HFF-Myc (cell line): ENCODE results near the gene PTPRN2.
"Not testable (repeated sequence)": the region's sequence is repeated elsewhere in the genome, so short reads cannot be mapped to it uniquely, and the experiment has no call there.

ENCODE experiments used
- DNase-seq: peaks from one replicate; pipeline ENCODE4 v3.0.0-alpha.2; 2011; ENCODE audit warnings: low read depth; ENCODE audit errors: extremely low read depth
- H3K4me3 ChIP-seq: replicated peaks from 2 replicates; pipeline ENCODE4 v1.5.1; 2011; ENCODE audit warnings: low read depth, mild to moderate bottlenecking, control low read depth, low read length
- CTCF ChIP-seq: IDR thresholded peaks from 2 replicates; pipeline ENCODE4 v1.5.1; 2012; ENCODE audit warnings: mild to moderate bottlenecking, low read depth, low read length, control low read depth; ENCODE audit errors: missing control alignments

Gene PTPRN2

DNA sequence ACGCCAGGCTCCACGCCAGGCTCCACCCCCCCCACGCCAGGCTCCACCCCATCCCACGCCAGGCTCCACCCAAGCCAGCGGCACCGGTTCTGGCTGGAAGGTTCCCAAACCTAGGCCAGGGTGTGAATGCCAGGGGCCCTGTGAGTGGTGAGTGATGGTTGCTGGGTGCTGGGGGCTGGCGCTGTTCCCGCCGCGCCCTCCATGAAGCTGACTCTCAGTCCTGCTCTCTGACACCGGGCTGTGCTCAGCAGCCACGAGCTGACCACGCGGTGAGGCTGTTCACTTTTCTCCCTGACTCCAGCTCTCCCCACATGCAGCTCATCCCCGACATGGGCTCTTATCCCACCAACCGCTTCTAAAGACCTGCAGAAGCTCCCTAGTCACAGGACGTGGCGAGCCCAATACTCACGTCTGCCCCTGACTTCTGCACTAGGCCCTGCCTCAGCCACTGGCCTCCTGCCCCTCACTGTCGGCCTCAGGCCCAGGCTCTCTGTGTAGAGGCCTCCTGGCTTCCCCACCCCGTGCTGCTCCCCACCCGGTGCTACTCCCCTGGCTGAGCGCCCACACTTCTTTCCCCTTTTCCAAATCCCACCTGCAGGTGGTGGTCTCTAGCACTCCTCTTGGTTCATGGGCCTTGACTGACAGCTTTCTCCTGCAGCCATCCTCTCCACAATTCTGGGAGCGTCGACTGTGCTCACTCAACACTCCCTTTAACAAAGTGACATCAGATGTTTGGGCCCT is 603.0 kb downstream of the PTPRN2 start:
- no peak for DNase-seq
- H3K4me3 ChIP-seq, result no peak overlapping the region
- no peak for TF ChIP-seq CTCF

GRCh38 chr7:157983502-157984422 is 603.9 kb downstream of the PTPRN2 start:
- no peak overlapping the region for H3K4me3 ChIP-seq
- no peak for TF ChIP-seq CTCF
- DNase-seq, result no peak

- no peak overlapping the region for H3K4me3 ChIP-seq
- no peak for TF ChIP-seq CTCF
- DNase-seq, result no peak
These were observed 605.8 kb downstream of the PTPRN2 start for GRCh38 chr7:157981778-157982177.

- no peak for DNase-seq
- TF ChIP-seq CTCF, result no peak
These were observed 606.8 kb downstream of the PTPRN2 start for GRCh38 chr7:157980774-157981173.

GRCh38 chr7:157980341-157980731 is 607.3 kb downstream of the PTPRN2 start:
- H3K4me3 ChIP-seq, DNase-seq: not testable (repeated sequence)

More at GRCh38 chr7:157980774-157981173, 606.8 kb downstream of the PTPRN2 start:
- H3K4me3 ChIP-seq, result no peak overlapping the region

- TF ChIP-seq CTCF, result no peak
- DNase-seq, result no peak
- H3K4me3 ChIP-seq, result no peak overlapping the region
These were observed 607.8 kb downstream of the PTPRN2 start for GRCh38 chr7:157979636-157980340.

DNA sequence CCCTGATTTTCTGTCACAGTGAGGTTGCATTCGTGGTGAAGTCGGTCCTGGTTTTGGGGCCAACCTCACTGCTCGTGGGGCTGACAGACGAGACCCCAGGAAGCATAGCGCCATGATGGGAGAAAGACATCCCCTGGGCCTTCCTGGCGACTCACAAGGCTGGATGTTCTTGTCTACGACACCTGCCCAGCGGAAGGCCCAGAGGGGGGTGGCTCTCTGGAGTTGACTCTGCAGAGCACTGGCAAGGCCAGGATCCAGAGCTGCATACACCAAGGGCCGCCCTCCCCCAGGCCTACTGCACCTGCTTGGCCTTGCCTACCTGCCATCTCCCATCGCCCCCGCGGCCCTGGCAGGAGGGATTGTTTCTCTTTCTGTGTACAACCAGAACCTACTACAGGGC is 608.9 kb downstream of the PTPRN2 start:
- no peak for TF ChIP-seq CTCF

More for the DNA sequence above, 608.9 kb downstream of the PTPRN2 start:
- no peak overlapping the region for H3K4me3 ChIP-seq
- no peak for DNase-seq
